H9 (cell line): ENCODE results near the gene ACTN3. TPM values are rescaled to one million over a fixed set of nuclear protein-coding genes. Genes with fewer than 3 reads are reported as not detected.

Experiments
- DNase-seq: peaks from one replicate; pipeline ENCODE4 v3.0.0-alpha.2; 2017
- H2AFZ ChIP-seq: one replicate; pipeline ENCODE4 v1.6.1; 2013; ENCODE audit warnings: mild to moderate bottlenecking, low read length, control low read depth, moderate library complexity
- H2AK5ac ChIP-seq: 2 replicates; pipeline ENCODE4 v1.6.1; 2013; ENCODE audit warnings: low read length, control low read depth, mixed read lengths; ENCODE audit not compliant: insufficient read length
- H2BK120ac ChIP-seq: one replicate; pipeline ENCODE4 v1.6.1; 2013; ENCODE audit warnings: low read depth, mild to moderate bottlenecking, low read length, control low read depth, inconsistent platforms; ENCODE audit not compliant: poor library complexity, severe bottlenecking
- H2BK12ac ChIP-seq: 2 replicates; pipeline ENCODE4 v1.6.1; 2013; ENCODE audit warnings: low read length, control low read depth, mixed read lengths, low read depth; ENCODE audit not compliant: insufficient read length
- H2BK15ac ChIP-seq: 2 replicates; pipeline ENCODE4 v1.6.1; 2013; ENCODE audit warnings: low read depth, low read length, control low read depth
- H2BK20ac ChIP-seq: one replicate; pipeline ENCODE4 v1.6.1; 2013; ENCODE audit warnings: low read depth, mild to moderate bottlenecking, low read length, control low read depth, inconsistent platforms; ENCODE audit not compliant: poor library complexity, severe bottlenecking
- H2BK5ac ChIP-seq: 2 replicates; pipeline ENCODE4 v1.6.1; 2013; ENCODE audit warnings: low read length, control low read depth, mixed read lengths; ENCODE audit not compliant: insufficient read length
- H3K14ac ChIP-seq: 2 replicates; pipeline ENCODE4 v1.6.1; 2013; ENCODE audit warnings: low read length, control low read depth; ENCODE audit not compliant: insufficient read depth
- H3K18ac ChIP-seq: 2 replicates; pipeline ENCODE4 v1.6.1; 2013; ENCODE audit warnings: low read depth, mild to moderate bottlenecking, mixed read lengths, low read length, control low read depth; ENCODE audit not compliant: insufficient read length
- H3K23ac ChIP-seq: 2 replicates; pipeline ENCODE4 v1.6.1; 2013; ENCODE audit warnings: low read length, control low read depth, mixed read lengths, low read depth; ENCODE audit not compliant: insufficient read length
- H3K23me2 ChIP-seq: 2 replicates; pipeline ENCODE4 v1.6.1; 2013; ENCODE audit warnings: low read depth, mild to moderate bottlenecking, mixed read lengths, low read length, control low read depth; ENCODE audit not compliant: insufficient read length, poor library complexity, severe bottlenecking
- H3K27ac ChIP-seq: 2 replicates; pipeline ENCODE4 v1.5.1; 2013; ENCODE audit warnings: low read length, control low read depth, mixed read lengths, low read depth; ENCODE audit not compliant: insufficient read length
- H3K27me3 ChIP-seq: 2 replicates; pipeline ENCODE4 v1.6.1; 2013; ENCODE audit warnings: low read length, control low read depth, inconsistent platforms; ENCODE audit not compliant: insufficient read depth
- H3K4ac ChIP-seq: 2 replicates; pipeline ENCODE4 v1.6.1; 2013; ENCODE audit warnings: low read depth, mild to moderate bottlenecking, control low read depth, inconsistent platforms, low read length, moderate library complexity
- H3K4me1 ChIP-seq: 2 replicates; pipeline ENCODE4 v1.6.1; 2013; ENCODE audit warnings: low read length, control low read depth, inconsistent platforms; ENCODE audit not compliant: insufficient read depth
- H3K4me2 ChIP-seq: 2 replicates; pipeline ENCODE4 v1.6.1; 2013; ENCODE audit warnings: low read length, control low read depth, mixed read lengths; ENCODE audit not compliant: insufficient read length, insufficient read depth
- H3K56ac ChIP-seq: 2 replicates; pipeline ENCODE4 v1.6.1; 2013; ENCODE audit warnings: low read depth, mild to moderate bottlenecking, mixed read lengths, low read length, control low read depth; ENCODE audit not compliant: insufficient read length
- H3K79me1 ChIP-seq: 2 replicates; pipeline ENCODE4 v1.6.1; 2013; ENCODE audit warnings: low read depth, mild to moderate bottlenecking, moderate library complexity, low read length, control low read depth, inconsistent platforms; ENCODE audit not compliant: insufficient read depth, poor library complexity, severe bottlenecking
- H3K79me2 ChIP-seq: 2 replicates; pipeline ENCODE4 v1.6.1; 2013; ENCODE audit warnings: low read length, control low read depth, inconsistent platforms; ENCODE audit not compliant: insufficient read depth
- H3K9ac ChIP-seq: 2 replicates; pipeline ENCODE4 v1.6.1; 2013; ENCODE audit warnings: low read length, control low read depth, mixed read lengths; ENCODE audit not compliant: insufficient read length; ENCODE audit errors: extremely low read depth
- H3K9me3 ChIP-seq: one replicate; pipeline ENCODE4 v1.6.1; 2013; ENCODE audit warnings: low read depth, low read length, inconsistent platforms; ENCODE audit not compliant: control insufficient read depth
- H3T11ph ChIP-seq: one replicate; pipeline ENCODE4 v1.6.1; 2013; ENCODE audit warnings: mild to moderate bottlenecking, low read length, control low read depth, inconsistent platforms
- H4K20me1 ChIP-seq: one replicate; pipeline ENCODE4 v1.6.1; 2013; ENCODE audit not compliant: control insufficient read depth, insufficient read length, insufficient read depth
- H4K5ac ChIP-seq: 2 replicates; pipeline ENCODE4 v1.6.1; 2013; ENCODE audit warnings: low read depth, mild to moderate bottlenecking, mixed read lengths, low read length, control low read depth; ENCODE audit not compliant: insufficient read length
- H4K8ac ChIP-seq: replicated peaks from 2 replicates; pipeline ENCODE4 v1.6.1; 2013; ENCODE audit warnings: low read length, control low read depth, mixed read lengths, low read depth; ENCODE audit not compliant: insufficient read length
- H4K91ac ChIP-seq: 2 replicates; pipeline ENCODE4 v1.6.1; 2013; ENCODE audit warnings: low read depth, mild to moderate bottlenecking, moderate library complexity, mixed read lengths, low read length, control low read depth; ENCODE audit not compliant: insufficient read length
- H3K27ac Mint-ChIP-seq, 3 experiments: 2 replicates in 2 of 3; 3 replicates in 1 of 3; pipeline ENCODE4 v1.8.0; 2020 to 2021; ENCODE audit warnings: mixed read lengths in 3 of 3, mild to moderate bottlenecking in 1 of 3, moderate library complexity in 1 of 3
- H3K27me3 Mint-ChIP-seq: 2 replicates; pipeline ENCODE4 v1.8.0; 2021; ENCODE audit warnings: low read depth, mild to moderate bottlenecking, moderate library complexity, mixed read lengths
- H3K36me3 Mint-ChIP-seq, 3 experiments: 2 replicates in 2 of 3; 3 replicates in 1 of 3; pipeline ENCODE4 v1.8.0; 2020 to 2021; ENCODE audit warnings: low read depth in 3 of 3, mixed read lengths in 3 of 3; ENCODE audit not compliant: insufficient read depth in 1 of 3
- H3K4me1 Mint-ChIP-seq, 2 experiments: 2 replicates each; pipeline ENCODE4 v1.8.0; 2020; ENCODE audit warnings: mixed read lengths in 2 of 2
- H3K4me3 Mint-ChIP-seq, 2 experiments: 2 replicates in 1 of 2; 3 replicates in 1 of 2; pipeline ENCODE4 v1.8.0; 2020 to 2021; ENCODE audit warnings: mild to moderate bottlenecking in 2 of 2, mixed read lengths in 2 of 2, moderate library complexity in 1 of 2
- H3K9me3 Mint-ChIP-seq, 2 experiments: 2 replicates in 1 of 2; 3 replicates in 1 of 2; pipeline ENCODE4 v1.8.0; 2020; ENCODE audit warnings: mild to moderate bottlenecking in 2 of 2, mixed read lengths in 2 of 2, moderate library complexity in 1 of 2
- WGBS: extraction: QIAGEN DNeasy Blood & Tissue Kit; methylation state at CpG from one replicate; pipeline ENCODE4 v1.1.7; 2013; ENCODE audit warnings: missing lambda C conversion rate, low lambda C conversion rate, mixed read lengths; ENCODE audit not compliant: insufficient read length; ENCODE audit errors: extremely low coverage; 5-methylcytosine and 5-hydroxymethylcytosine counted together
- total RNA-seq: library from RNA; stranded (reverse); gene quantifications from 2 replicates; pipeline ENCODE4 v1.2.1, GENCODE V29; 2021
- TF ChIP-seq, protein P1 (sequence below): fragments of 200-600 bp; sonication (generic); conservative IDR thresholded peaks from 3 replicates; pipeline ENCODE4 v1.8.0; 2021; ENCODE audit warnings: antibody characterized with exemption, mild to moderate bottlenecking

ACTN3 gene
- total RNA-seq, 1 experiment from 2014 or later = 45.7 TPM

- DNase-seq = no peak
- Histone ChIP-seq H3K18ac (no peak overlapping the region), H3K23ac (no peak overlapping the region), H2AFZ (no peak overlapping the region), H3K9ac (no peak overlapping the region), H3K4me2 (no peak overlapping the region), H2BK120ac (no peak overlapping the region), H2BK12ac (no peak overlapping the region), H3T11ph (no peak overlapping the region), H2AK5ac (no peak overlapping the region), H3K79me1 (no peaks in the 10 kb centered on the region), H3K56ac (no peak overlapping the region), H3K23me2 (no peaks in the 10 kb centered on the region), H3K14ac (no peak overlapping the region), H2BK15ac (no peak overlapping the region), H4K91ac (no peak overlapping the region), H3K79me2 (no peaks in the 10 kb centered on the region), H3K4ac (no peak overlapping the region), H4K20me1 (no peaks in the 10 kb centered on the region), H2BK20ac (no peak overlapping the region), H4K5ac (no peak overlapping the region), H4K8ac (no peak overlapping the region), H2BK5ac (no peak overlapping the region), H3K9me3 (no peaks in the 10 kb centered on the region), H3K27me3 (no peaks in the 10 kb centered on the region), H3K27ac (no peak overlapping the region), H3K4me1 (no peaks in the 10 kb centered on the region; the same call in 1 of the 2 replicates)
- no peaks in the 10 kb centered on the region; the same call in 1 of the 2 replicates for H3K27me3 Mint-ChIP-seq
- H3K4me3 Mint-ChIP-seq = peak overlapping the region in 1 of 2 experiments; percentile 12; a peak in 2 of 5 replicates
- peaks cover 24 to 25% of the 10 kb centered on the region in 2 experiments for H3K4me1 Mint-ChIP-seq
- peaks cover 2 to 37% (median 33%) of the 10 kb centered on the region in 3 experiments for H3K36me3 Mint-ChIP-seq
- WGBS = no CpG with 5 or more reads among the region's 4 CpGs
- TF ChIP-seq, protein P1, sequence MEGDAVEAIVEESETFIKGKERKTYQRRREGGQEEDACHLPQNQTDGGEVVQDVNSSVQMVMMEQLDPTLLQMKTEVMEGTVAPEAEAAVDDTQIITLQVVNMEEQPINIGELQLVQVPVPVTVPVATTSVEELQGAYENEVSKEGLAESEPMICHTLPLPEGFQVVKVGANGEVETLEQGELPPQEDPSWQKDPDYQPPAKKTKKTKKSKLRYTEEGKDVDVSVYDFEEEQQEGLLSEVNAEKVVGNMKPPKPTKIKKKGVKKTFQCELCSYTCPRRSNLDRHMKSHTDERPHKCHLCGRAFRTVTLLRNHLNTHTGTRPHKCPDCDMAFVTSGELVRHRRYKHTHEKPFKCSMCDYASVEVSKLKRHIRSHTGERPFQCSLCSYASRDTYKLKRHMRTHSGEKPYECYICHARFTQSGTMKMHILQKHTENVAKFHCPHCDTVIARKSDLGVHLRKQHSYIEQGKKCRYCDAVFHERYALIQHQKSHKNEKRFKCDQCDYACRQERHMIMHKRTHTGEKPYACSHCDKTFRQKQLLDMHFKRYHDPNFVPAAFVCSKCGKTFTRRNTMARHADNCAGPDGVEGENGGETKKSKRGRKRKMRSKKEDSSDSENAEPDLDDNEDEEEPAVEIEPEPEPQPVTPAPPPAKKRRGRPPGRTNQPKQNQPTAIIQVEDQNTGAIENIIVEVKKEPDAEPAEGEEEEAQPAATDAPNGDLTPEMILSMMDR = no peak
- H3K9me3 Mint-ChIP-seq = no peaks in the 10 kb centered on the region
- peak overlapping the region in 2 of 3 experiments; percentile 39 to 48; a peak in 3 of 7 replicates for H3K27ac Mint-ChIP-seq
Observed at GRCh38 chr11:66541892-66542291, 4.8 kb upstream of the ACTN3 start.
